Measurements from ENCODE around the gene BSND.
A peak's percentile ranks its signal among the peaks of the same experiment; 100 is the strongest.

The BSND gene

GRCh38 chr1:54967372-54967771 lies 31.4 kb upstream of the BSND start:
- no peak for TF ChIP-seq CTCF (IDR thresholded peaks at IDR 0.05; ENCODE audit: control insufficient read depth, extremely low read depth, insufficient read depth)
- DNase-seq (ENCODE audit: low read depth), result no peak
- H3K4me3 ChIP-seq (ENCODE audit: low read depth, low read length), result no peak overlapping the region

- no peak overlapping the region for H3K4me3 ChIP-seq (ENCODE audit: low read depth, low read length)
- no peak for TF ChIP-seq CTCF (IDR thresholded peaks at IDR 0.05; ENCODE audit: control insufficient read depth, extremely low read depth, insufficient read depth)
- no peak for DNase-seq (ENCODE audit: low read depth)
Observed at GRCh38 chr1:54968551-54968950, 30.2 kb upstream of the BSND start.

- no peak for DNase-seq (ENCODE audit: low read depth)
- no peak for TF ChIP-seq CTCF (IDR thresholded peaks at IDR 0.05; ENCODE audit: control insufficient read depth, extremely low read depth, insufficient read depth)
- no peak overlapping the region for H3K4me3 ChIP-seq (ENCODE audit: low read depth, low read length)
Observed at GRCh38 chr1:54969879-54970278, 28.9 kb upstream of the BSND start.

- no peak for DNase-seq (ENCODE audit: low read depth)
- no peak overlapping the region for H3K4me3 ChIP-seq (ENCODE audit: low read depth, low read length)
- TF ChIP-seq CTCF (IDR thresholded peaks at IDR 0.05; ENCODE audit: control insufficient read depth, extremely low read depth, insufficient read depth), result no peak
Observed at GRCh38 chr1:54970901-54971300, 27.8 kb upstream of the BSND start.

- no peak for DNase-seq (ENCODE audit: low read depth)
- no peak overlapping the region for H3K4me3 ChIP-seq (ENCODE audit: low read depth, low read length)
- no peak for TF ChIP-seq CTCF (IDR thresholded peaks at IDR 0.05; ENCODE audit: control insufficient read depth, extremely low read depth, insufficient read depth)
Observed at GRCh38 chr1:54971317-54971791, 27.4 kb upstream of the BSND start.

GRCh38 chr1:54972436-54972835 lies 26.3 kb upstream of the BSND start:
- H3K4me3 ChIP-seq (ENCODE audit: low read depth, low read length), result no peak overlapping the region
- TF ChIP-seq CTCF (IDR thresholded peaks at IDR 0.05; ENCODE audit: control insufficient read depth, extremely low read depth, insufficient read depth), result no peak
- no peak for DNase-seq (ENCODE audit: low read depth)

- peak; percentile 32; the same call in 1 of the 2 replicates for TF ChIP-seq CTCF (IDR thresholded peaks at IDR 0.05; ENCODE audit: control insufficient read depth, extremely low read depth, insufficient read depth)
- H3K4me3 ChIP-seq (ENCODE audit: low read depth, low read length), result no peak overlapping the region
- DNase-seq (ENCODE audit: low read depth), result no peak
Observed at GRCh38 chr1:54973205-54973921, 25.4 kb upstream of the BSND start.
